T-helper 2 cell (primary cell): ENCODE results near the gene COL4A6.

Experiments
- DNase-seq, 5 experiments: peaks; one replicate each; pipeline versions ENCODE4 v3.0.0 to v3.0.0-alpha.2; 2012 to 2022

The COL4A6 gene

GRCh38 chrX:108331126-108331909 lies 106.9 kb downstream of the COL4A6 start:
- DNase-seq, result no peak

GRCh38 chrX:108323751-108324150 lies 114.5 kb downstream of the COL4A6 start:
- DNase-seq, result no peak

GRCh38 chrX:108322234-108322633 lies 116.0 kb downstream of the COL4A6 start:
- DNase-seq, result no peak

GRCh38 chrX:108316456-108316855 lies 121.8 kb downstream of the COL4A6 start:
- no peak for DNase-seq

- DNase-seq, result no peak
These were observed 124.6 kb downstream of the COL4A6 start for GRCh38 chrX:108313669-108314068.

GRCh38 chrX:108312957-108313356 lies 125.3 kb downstream of the COL4A6 start:
- DNase-seq, result no peak

- DNase-seq, result no peak
These were observed 126.2 kb downstream of the COL4A6 start for GRCh38 chrX:108312011-108312410.

- DNase-seq, result no peak
These were observed 127.7 kb downstream of the COL4A6 start for GRCh38 chrX:108310506-108310905.

- DNase-seq, result no peak
These were observed 129.1 kb downstream of the COL4A6 start for GRCh38 chrX:108309144-108309543.

- no peak for DNase-seq
These were observed 130.8 kb downstream of the COL4A6 start for GRCh38 chrX:108307132-108308085.

GRCh38 chrX:108306086-108306485 lies 132.1 kb downstream of the COL4A6 start:
- no peak for DNase-seq

GRCh38 chrX:108304757-108305156 lies 133.5 kb downstream of the COL4A6 start:
- no peak for DNase-seq

GRCh38 chrX:108304210-108304609 lies 134.0 kb downstream of the COL4A6 start:
- no peak for DNase-seq

- no peak for DNase-seq
These were observed 134.5 kb downstream of the COL4A6 start for GRCh38 chrX:108303682-108304081.

- no peak for DNase-seq
These were observed 138.5 kb downstream of the COL4A6 start for GRCh38 chrX:108299704-108300103.

GRCh38 chrX:108299101-108299591 lies 139.1 kb downstream of the COL4A6 start:
- DNase-seq, result no peak

- DNase-seq, result no peak
These were observed 140.0 kb downstream of the COL4A6 start for GRCh38 chrX:108298165-108298602.

- no peak for DNase-seq
These were observed 140.9 kb downstream of the COL4A6 start for GRCh38 chrX:108297290-108297689.

GRCh38 chrX:108292053-108292452 lies 146.2 kb downstream of the COL4A6 start:
- DNase-seq, result no peak

GRCh38 chrX:108285918-108286317 lies 152.3 kb downstream of the COL4A6 start:
- no peak for DNase-seq

- no peak for DNase-seq
These were observed 152.9 kb downstream of the COL4A6 start for GRCh38 chrX:108285356-108285755.

- no peak for DNase-seq
These were observed 162.5 kb downstream of the COL4A6 start for GRCh38 chrX:108275732-108276131.

GRCh38 chrX:108271397-108271787 lies 166.8 kb downstream of the COL4A6 start:
- no peak for DNase-seq
